H1 (cell line): ENCODE measurements around the gene BMP4.

Source experiments
- BCL11A ChIP-seq, 2 experiments: IDR thresholded peaks; one replicate each; pipeline ENCODE4 v1.6.1; 2011; ENCODE audit warnings: low read depth in 2 of 2, low read length in 2 of 2, mild to moderate bottlenecking in 2 of 2
- EGR1 ChIP-seq: IDR thresholded peaks from 2 replicates; pipeline ENCODE4 v1.6.1; 2011; ENCODE audit warnings: low read depth, low read length, borderline replicate concordance
- FOSL1 ChIP-seq: IDR thresholded peaks from 2 replicates; pipeline ENCODE4 v1.6.1; 2011; ENCODE audit warnings: mild to moderate bottlenecking, low read depth, low read length, moderate library complexity; ENCODE audit not compliant: insufficient read depth
- POU5F1 ChIP-seq: IDR thresholded peaks from 2 replicates; pipeline ENCODE4 v1.6.1; 2011; ENCODE audit warnings: low read depth, mild to moderate bottlenecking, low read length, moderate library complexity
- TBP ChIP-seq: IDR thresholded peaks from 2 replicates; pipeline ENCODE4 v1.6.1; 2011; ENCODE audit warnings: low read depth, low read length, improper control_type of control experiment
- ZNF274 ChIP-seq: IDR thresholded peaks from 2 replicates; pipeline ENCODE4 v1.7.0; 2012; ENCODE audit warnings: low read length, borderline replicate concordance; ENCODE audit errors: extremely low read depth
- TF ChIP-seq, protein P1 (sequence below): IDR thresholded peaks from 2 replicates; pipeline ENCODE4 v1.6.1; 2011; ENCODE audit warnings: low read length, improper control_type of control experiment
- TF ChIP-seq, protein P2 (sequence below): IDR thresholded peaks from 2 replicates; pipeline ENCODE4 v1.6.1; 2012; ENCODE audit warnings: inconsistent platforms
- TF ChIP-seq, protein P3 (sequence below), 3 experiments: IDR thresholded peaks; 1 replicate in 2 of 3; 2 replicates in 1 of 3; pipeline versions ENCODE4 v1.5.1 to v1.6.1; 2011; ENCODE audit warnings: low read length in 3 of 3, mild to moderate bottlenecking in 3 of 3, inconsistent platforms in 2 of 3, low read depth in 1 of 3, moderate library complexity in 1 of 3; ENCODE audit not compliant: insufficient read depth in 1 of 3; ENCODE audit errors: control extremely low read depth in 1 of 3

DNA sequence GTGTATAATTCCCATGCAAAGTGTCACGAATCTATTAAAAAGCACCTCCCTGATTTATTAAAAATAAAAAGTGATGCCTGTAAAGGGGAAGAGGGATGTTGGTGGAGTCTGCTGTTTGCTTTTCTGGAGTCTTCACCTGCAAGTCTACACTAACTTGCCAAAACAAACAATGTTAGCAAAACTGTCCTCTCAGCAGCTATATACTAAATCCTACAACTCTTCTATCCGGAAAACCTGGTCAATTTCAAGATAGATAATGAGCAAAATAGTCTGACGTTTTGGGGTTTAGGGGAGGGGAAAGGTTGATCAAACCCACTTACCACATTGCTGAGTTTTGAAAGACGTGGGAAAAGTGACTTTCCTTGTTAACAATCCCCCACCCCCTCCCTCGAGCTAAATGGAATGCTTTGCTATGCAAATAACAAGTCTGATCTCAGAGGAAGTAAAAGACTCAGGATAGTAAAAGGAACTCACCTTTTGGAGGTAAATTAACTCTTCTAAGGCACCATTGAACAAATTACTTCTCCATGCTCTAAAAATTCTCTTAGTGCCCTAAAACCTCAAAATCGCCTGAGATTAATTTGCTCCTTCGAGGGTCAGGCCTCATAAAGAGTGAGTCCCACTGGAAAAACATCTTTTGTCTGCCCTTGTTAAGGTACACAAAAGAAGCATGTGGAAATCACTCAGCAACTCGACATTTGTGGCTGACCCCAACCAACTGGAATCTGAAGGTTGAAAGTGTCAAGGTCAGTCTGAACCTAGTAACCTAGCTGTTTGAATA lies 13.5 kb downstream of the BMP4 start:
- TF ChIP-seq, protein P1, sequence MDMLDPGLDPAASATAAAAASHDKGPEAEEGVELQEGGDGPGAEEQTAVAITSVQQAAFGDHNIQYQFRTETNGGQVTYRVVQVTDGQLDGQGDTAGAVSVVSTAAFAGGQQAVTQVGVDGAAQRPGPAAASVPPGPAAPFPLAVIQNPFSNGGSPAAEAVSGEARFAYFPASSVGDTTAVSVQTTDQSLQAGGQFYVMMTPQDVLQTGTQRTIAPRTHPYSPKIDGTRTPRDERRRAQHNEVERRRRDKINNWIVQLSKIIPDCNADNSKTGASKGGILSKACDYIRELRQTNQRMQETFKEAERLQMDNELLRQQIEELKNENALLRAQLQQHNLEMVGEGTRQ = no peak
- TF ChIP-seq, protein P2, sequence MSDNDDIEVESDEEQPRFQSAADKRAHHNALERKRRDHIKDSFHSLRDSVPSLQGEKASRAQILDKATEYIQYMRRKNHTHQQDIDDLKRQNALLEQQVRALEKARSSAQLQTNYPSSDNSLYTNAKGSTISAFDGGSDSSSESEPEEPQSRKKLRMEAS = no peak
- TF ChIP-seq BCL11A (IDR thresholded peaks at IDR 0.05; ENCODE audit: low read depth in 2 of 2, low read length in 2 of 2) = no peak
- no peak for TF ChIP-seq EGR1
- TF ChIP-seq FOSL1 = no peak
- TF ChIP-seq, protein P3, sequence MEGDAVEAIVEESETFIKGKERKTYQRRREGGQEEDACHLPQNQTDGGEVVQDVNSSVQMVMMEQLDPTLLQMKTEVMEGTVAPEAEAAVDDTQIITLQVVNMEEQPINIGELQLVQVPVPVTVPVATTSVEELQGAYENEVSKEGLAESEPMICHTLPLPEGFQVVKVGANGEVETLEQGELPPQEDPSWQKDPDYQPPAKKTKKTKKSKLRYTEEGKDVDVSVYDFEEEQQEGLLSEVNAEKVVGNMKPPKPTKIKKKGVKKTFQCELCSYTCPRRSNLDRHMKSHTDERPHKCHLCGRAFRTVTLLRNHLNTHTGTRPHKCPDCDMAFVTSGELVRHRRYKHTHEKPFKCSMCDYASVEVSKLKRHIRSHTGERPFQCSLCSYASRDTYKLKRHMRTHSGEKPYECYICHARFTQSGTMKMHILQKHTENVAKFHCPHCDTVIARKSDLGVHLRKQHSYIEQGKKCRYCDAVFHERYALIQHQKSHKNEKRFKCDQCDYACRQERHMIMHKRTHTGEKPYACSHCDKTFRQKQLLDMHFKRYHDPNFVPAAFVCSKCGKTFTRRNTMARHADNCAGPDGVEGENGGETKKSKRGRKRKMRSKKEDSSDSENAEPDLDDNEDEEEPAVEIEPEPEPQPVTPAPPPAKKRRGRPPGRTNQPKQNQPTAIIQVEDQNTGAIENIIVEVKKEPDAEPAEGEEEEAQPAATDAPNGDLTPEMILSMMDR (IDR thresholded peaks at IDR 0.05; ENCODE audit: control extremely low read depth in 1 of 3, insufficient read depth in 1 of 3, low read depth in 1 of 3, low read length in 3 of 3) = no peak
- no peak for TF ChIP-seq TBP
- peak; percentile 57; the same call in 1 of the 2 replicates for TF ChIP-seq POU5F1
- no peak for TF ChIP-seq ZNF274
